NOMO-1 treated with DMSO at 0.1 percent for 48 hours (cell line): ENCODE data around the gene MACIR.

Experiments
- DNase-seq: peaks from one replicate; lab custom pipeline; 2025; ENCODE audit not compliant: unreplicated experiment; lab: John Stamatoyannopoulos, UW

MACIR gene

GRCh38 chr5:103289024-103289423, 30.5 kb downstream of the MACIR start:
- no peak for DNase-seq

GRCh38 chr5:103290846-103291245, 32.3 kb downstream of the MACIR start:
- no peak for DNase-seq

- no peak for DNase-seq
These were observed 33.0 kb downstream of the MACIR start for GRCh38 chr5:103291606-103292005.

- no peak for DNase-seq
These were observed 34.5 kb downstream of the MACIR start for GRCh38 chr5:103293099-103293498.

- no peak for DNase-seq
These were observed 35.2 kb downstream of the MACIR start for GRCh38 chr5:103293719-103294118.

GRCh38 chr5:103294906-103295305, 36.3 kb downstream of the MACIR start:
- DNase-seq, result no peak

GRCh38 chr5:103295424-103295823, 36.9 kb downstream of the MACIR start:
- no peak for DNase-seq

GRCh38 chr5:103295871-103296270, 37.3 kb downstream of the MACIR start:
- DNase-seq, result no peak

GRCh38 chr5:103298117-103298516, 39.6 kb downstream of the MACIR start:
- no peak for DNase-seq

GRCh38 chr5:103298607-103299188, 40.1 kb downstream of the MACIR start:
- no peak for DNase-seq

- no peak for DNase-seq
These were observed 47.2 kb downstream of the MACIR start for GRCh38 chr5:103305809-103306208.

- DNase-seq, result no peak
These were observed 48.9 kb downstream of the MACIR start for GRCh38 chr5:103307470-103307869.

- DNase-seq, result no peak
These were observed 50.2 kb downstream of the MACIR start for GRCh38 chr5:103308774-103309173.

GRCh38 chr5:103313056-103313455, 54.5 kb downstream of the MACIR start:
- DNase-seq, result no peak

- DNase-seq, result no peak
These were observed 56.9 kb downstream of the MACIR start for GRCh38 chr5:103315455-103315854.

GRCh38 chr5:103327451-103327850, 68.9 kb downstream of the MACIR start:
- no peak for DNase-seq

- no peak for DNase-seq
These were observed 69.3 kb downstream of the MACIR start for GRCh38 chr5:103327893-103328292.
